Measurements from ENCODE around the gene PRKG1. TPM values are rescaled to one million over a fixed set of nuclear protein-coding genes. Genes with fewer than 3 reads are reported as not detected.
"Not testable (repeated sequence)": the region's sequence is repeated elsewhere in the genome, so short reads cannot be mapped to it uniquely, and the experiment has no call there.

PRKG1 gene
- total and polyA plus RNA-seq, 7 experiments from 2014 or later, result 0.19 TPM; not detected in 6

- H3K4me3 Mint-ChIP-seq, result no peak overlapping the region
These were observed 672.9 kb downstream of the PRKG1 start for GRCh38 chr10:51747216-51747615.

GRCh38 chr10:51748959-51749358 is 674.7 kb downstream of the PRKG1 start:
- Mint-ChIP-seq H3K27me3 (peaks cover 0 to 4% (median 0%) of the 10 kb centered on the region in 5 donors), H3K27ac (no peak overlapping the region), H3K36me3 (no peaks in the 10 kb centered on the region), H3K4me3 (no peak overlapping the region), H3K9me3 (no peaks in the 10 kb centered on the region), H3K4me1 (no peaks in the 10 kb centered on the region)
- intact Hi-C loops (cut with micrococcal nuclease), result loop anchor here in 1 of 2 donors (5.0 kb wide), 1 partner anchor 57 kb away; no protein-coding TSS in a partner anchor
- DNase-seq, result no peak
- Histone ChIP-seq H3K36me3 (ENCODE audit: control insufficient read depth in 2 of 3, insufficient read depth in 3 of 3, low read length in 3 of 3) (no peaks in the 10 kb centered on the region), H3K4me3 (ENCODE audit: low read length) (no peak overlapping the region), H3K9me3 (ENCODE audit: control insufficient read depth in 2 of 3, low read length in 3 of 3) (no peaks in the 10 kb centered on the region), H3K27me3 (ENCODE audit: control insufficient read depth in 2 of 2, insufficient read depth in 2 of 2, low read length in 2 of 2) (no peaks in the 10 kb centered on the region), H3K27ac (ENCODE audit: low read depth, low read length) (no peak overlapping the region), H3K4me1 (ENCODE audit: control insufficient read depth in 2 of 2, insufficient read depth in 2 of 2, low read length in 2 of 2) (no peaks in the 10 kb centered on the region)
- no peak for ATAC-seq
- POLR2A ChIA-PET, result no interaction called here
- CTCF ChIA-PET, result no interaction called here

More at GRCh38 chr10:51747216-51747615, 672.9 kb downstream of the PRKG1 start:
- H3K27ac ChIP-seq (ENCODE audit: low read depth, low read length), result no peak overlapping the region
- H3K27me3 Mint-ChIP-seq, result peaks cover 0 to 3% (median 0%) of the 10 kb centered on the region in 5 donors
- no peaks in the 10 kb centered on the region for H3K4me1 Mint-ChIP-seq
- intact Hi-C loops (cut with micrococcal nuclease), result loop anchor here in 1 of 2 donors (5.0 kb wide), 1 partner anchor 55 kb away; no protein-coding TSS in a partner anchor
- DNase-seq (no peak), ATAC-seq (no peak)
- no peak overlapping the region for H3K27ac Mint-ChIP-seq
- H3K9me3 Mint-ChIP-seq, result no peaks in the 10 kb centered on the region
- H3K36me3 ChIP-seq (ENCODE audit: control insufficient read depth in 2 of 3, insufficient read depth in 3 of 3, low read length in 3 of 3), result no peaks in the 10 kb centered on the region
- POLR2A ChIA-PET, result no interaction called here
- CTCF ChIA-PET, result no interaction called here
- no peak overlapping the region for H3K4me3 ChIP-seq (ENCODE audit: low read length)
- H3K4me1 ChIP-seq (ENCODE audit: control insufficient read depth in 2 of 2, insufficient read depth in 2 of 2, low read length in 2 of 2), result no peaks in the 10 kb centered on the region
- no peaks in the 10 kb centered on the region for H3K27me3 ChIP-seq (ENCODE audit: control insufficient read depth in 2 of 2, insufficient read depth in 2 of 2, low read length in 2 of 2)
- no peaks in the 10 kb centered on the region for H3K9me3 ChIP-seq (ENCODE audit: control insufficient read depth in 2 of 3, low read length in 3 of 3)
- no peaks in the 10 kb centered on the region for H3K36me3 Mint-ChIP-seq

GRCh38 chr10:51758366-51758765 is 684.1 kb downstream of the PRKG1 start:
- no peaks in the 10 kb centered on the region for H3K4me1 ChIP-seq (ENCODE audit: control insufficient read depth in 2 of 2, insufficient read depth in 2 of 2, low read length in 2 of 2)
- no peaks in the 10 kb centered on the region for H3K36me3 ChIP-seq (ENCODE audit: control insufficient read depth in 2 of 3, insufficient read depth in 3 of 3, low read length in 3 of 3)
- Mint-ChIP-seq H3K36me3 (no peaks in the 10 kb centered on the region), H3K27ac (no peak overlapping the region), H3K4me1 (no peaks in the 10 kb centered on the region), H3K4me3 (no peak overlapping the region), H3K9me3 (peaks cover 0 to 3% (median 0%) of the 10 kb centered on the region in 11 donors), H3K27me3 (peaks cover 0 to 8% (median 4%) of the 10 kb centered on the region in 5 donors)
- intact Hi-C loops (cut with micrococcal nuclease), result no loop called here
- ChIA-PET POLR2A (interaction anchor here (0.7 kb wide), 1 partner anchor 32 kb away, joined by 4 read pairs; no protein-coding TSS in a partner anchor), CTCF (no interaction called here)
- no peak for DNase-seq
- H3K27ac ChIP-seq (ENCODE audit: low read depth, low read length), result no peak overlapping the region
- no peak overlapping the region for H3K4me3 ChIP-seq (ENCODE audit: low read length)
- ATAC-seq, result no peak
- H3K27me3 ChIP-seq (ENCODE audit: control insufficient read depth in 2 of 2, insufficient read depth in 2 of 2, low read length in 2 of 2), result no peaks in the 10 kb centered on the region
- H3K9me3 ChIP-seq (ENCODE audit: control insufficient read depth in 2 of 3, low read length in 3 of 3), result no peaks in the 10 kb centered on the region

GRCh38 chr10:51758838-51759237 is 684.6 kb downstream of the PRKG1 start:
- H3K4me1 ChIP-seq (ENCODE audit: control insufficient read depth in 2 of 2, insufficient read depth in 2 of 2, low read length in 2 of 2); H3K4me3 ChIP-seq (ENCODE audit: low read length); POLR2A ChIA-PET; H3K27ac Mint-ChIP-seq; H3K36me3 Mint-ChIP-seq; ATAC-seq; CTCF ChIA-PET; intact Hi-C loops (cut with micrococcal nuclease); H3K4me3 Mint-ChIP-seq; H3K9me3 Mint-ChIP-seq; H3K27ac ChIP-seq (ENCODE audit: low read depth, low read length); H3K9me3 ChIP-seq (ENCODE audit: control insufficient read depth in 2 of 3, low read length in 3 of 3); H3K27me3 Mint-ChIP-seq; DNase-seq; H3K36me3 ChIP-seq (ENCODE audit: control insufficient read depth in 2 of 3, insufficient read depth in 3 of 3, low read length in 3 of 3); H3K27me3 ChIP-seq (ENCODE audit: control insufficient read depth in 2 of 2, insufficient read depth in 2 of 2, low read length in 2 of 2); H3K4me1 Mint-ChIP-seq: not testable (repeated sequence)

- no peaks in the 10 kb centered on the region for H3K36me3 Mint-ChIP-seq
- intact Hi-C loops (cut with micrococcal nuclease), result no loop called here
- CTCF ChIA-PET, result no interaction called here
These were observed 685.7 kb downstream of the PRKG1 start for GRCh38 chr10:51759896-51760534.

GRCh38 chr10:51760864-51761640 is 686.8 kb downstream of the PRKG1 start:
- H3K36me3 ChIP-seq (ENCODE audit: control insufficient read depth in 2 of 3, insufficient read depth in 3 of 3, low read length in 3 of 3), result no peaks in the 10 kb centered on the region
- Mint-ChIP-seq H3K36me3 (peaks cover 0 to 5% (median 0%) of the 10 kb centered on the region in 5 donors), H3K4me1 (no peaks in the 10 kb centered on the region), H3K27me3 (peaks cover 0 to 9% (median 4%) of the 10 kb centered on the region in 5 donors), H3K27ac (no peak overlapping the region), H3K4me3 (no peak overlapping the region), H3K9me3 (peaks cover 0 to 4% (median 2%) of the 10 kb centered on the region in 11 donors)
- no peaks in the 10 kb centered on the region for H3K9me3 ChIP-seq (ENCODE audit: control insufficient read depth in 2 of 3, low read length in 3 of 3)
- H3K27ac ChIP-seq (ENCODE audit: low read depth, low read length), result no peak overlapping the region
- ChIA-PET CTCF (no interaction called here), POLR2A (no interaction called here)
- ATAC-seq, result no peak
- no peak overlapping the region for H3K4me3 ChIP-seq (ENCODE audit: low read length)
- no peaks in the 10 kb centered on the region for H3K27me3 ChIP-seq (ENCODE audit: control insufficient read depth in 2 of 2, insufficient read depth in 2 of 2, low read length in 2 of 2)
- intact Hi-C loops (cut with micrococcal nuclease), result no loop called here
- no peak for DNase-seq
- no peaks in the 10 kb centered on the region for H3K4me1 ChIP-seq (ENCODE audit: control insufficient read depth in 2 of 2, insufficient read depth in 2 of 2, low read length in 2 of 2)

More at GRCh38 chr10:51759896-51760534, 685.7 kb downstream of the PRKG1 start:
- H3K27ac ChIP-seq (ENCODE audit: low read depth, low read length), result no peak overlapping the region
- POLR2A ChIA-PET, result no interaction called here
- H3K4me1 ChIP-seq (ENCODE audit: control insufficient read depth in 2 of 2, insufficient read depth in 2 of 2, low read length in 2 of 2), result no peaks in the 10 kb centered on the region
- H3K27me3 ChIP-seq (ENCODE audit: control insufficient read depth in 2 of 2, insufficient read depth in 2 of 2, low read length in 2 of 2), result no peaks in the 10 kb centered on the region
- no peaks in the 10 kb centered on the region for H3K36me3 ChIP-seq (ENCODE audit: control insufficient read depth in 2 of 3, insufficient read depth in 3 of 3, low read length in 3 of 3)
- no peaks in the 10 kb centered on the region for H3K9me3 ChIP-seq (ENCODE audit: control insufficient read depth in 2 of 3, low read length in 3 of 3)
- Mint-ChIP-seq H3K4me1 (no peaks in the 10 kb centered on the region), H3K9me3 (peaks cover 0 to 3% (median 0%) of the 10 kb centered on the region in 11 donors), H3K27ac (no peak overlapping the region), H3K27me3 (peaks cover 0 to 9% (median 4%) of the 10 kb centered on the region in 5 donors), H3K4me3 (no peak overlapping the region)
- no peak for ATAC-seq
- H3K4me3 ChIP-seq (ENCODE audit: low read length), result no peak overlapping the region
- no peak for DNase-seq

Data from naive thymus-derived CD4-positive, alpha-beta T cell (primary cell).